Choroid plexus epithelial cell (primary cell): ENCODE measurements around the gene SMOC2.
A peak's percentile ranks its signal among the peaks of the same experiment; 100 is the strongest.

Experiments used
- DNase-seq: peaks from one replicate; pipeline ENCODE4 v3.0.0-alpha.2; 2010; ENCODE audit warnings: low read depth
- H3K4me3 ChIP-seq: 2 replicates; pipeline ENCODE4 v1.5.1; 2011; ENCODE audit warnings: low read depth, mild to moderate bottlenecking, control low read depth, low read length, moderate library complexity
- CTCF ChIP-seq: conservative IDR thresholded peaks from 2 replicates; pipeline ENCODE4 v1.5.1; 2011; ENCODE audit warnings: low read depth, mild to moderate bottlenecking, control low read depth, inconsistent platforms, low read length, moderate library complexity

The SMOC2 gene

GRCh38 chr6:168508903-168509302 is 67.9 kb downstream of the SMOC2 start:
- no peak for DNase-seq
- H3K4me3 ChIP-seq, result no peak overlapping the region
- TF ChIP-seq CTCF, result no peak

- no peak for DNase-seq
- no peak for TF ChIP-seq CTCF
- H3K4me3 ChIP-seq, result no peak overlapping the region
Measured at GRCh38 chr6:168513766-168514165, 72.8 kb downstream of the SMOC2 start.

- no peak overlapping the region for H3K4me3 ChIP-seq
- DNase-seq, result peak; percentile 34
- no peak for TF ChIP-seq CTCF
Measured at GRCh38 chr6:168514216-168514615, 73.2 kb downstream of the SMOC2 start.

GRCh38 chr6:168515376-168515775 is 74.4 kb downstream of the SMOC2 start:
- no peak overlapping the region for H3K4me3 ChIP-seq
- TF ChIP-seq CTCF, result no peak
- no peak for DNase-seq

GRCh38 chr6:168516944-168517741 is 76.2 kb downstream of the SMOC2 start:
- no peak for DNase-seq
- no peak overlapping the region for H3K4me3 ChIP-seq
- no peak for TF ChIP-seq CTCF

- no peak for TF ChIP-seq CTCF
- no peak for DNase-seq
- H3K4me3 ChIP-seq, result no peak overlapping the region
Measured at GRCh38 chr6:168517742-168518347, 76.9 kb downstream of the SMOC2 start.

- no peak for TF ChIP-seq CTCF
- H3K4me3 ChIP-seq, result no peak overlapping the region
- DNase-seq, result no peak
Measured at GRCh38 chr6:168518348-168518745, 77.4 kb downstream of the SMOC2 start.
